GM12878 (cell line): ENCODE data around the gene SLC9A8.

Experiments
- CBX5 ChIP-seq: sonication (generic); IDR thresholded peaks from 2 replicates; pipeline ENCODE4 v1.6.1; 2016; ENCODE audit warnings: low read depth, moderate library complexity, mild to moderate bottlenecking, inconsistent platforms
- CTCF ChIP-seq, 3 experiments: IDR thresholded peaks in 2 of 3; conservative IDR thresholded peaks in 1 of 3; 2 replicates each; pipeline ENCODE4 v1.5.1; 2011; ENCODE audit warnings: low read depth in 3 of 3, low read length in 3 of 3, mild to moderate bottlenecking in 3 of 3, control low read depth in 2 of 3, moderate library complexity in 2 of 3, inconsistent platforms in 1 of 3, mixed read lengths in 1 of 3; ENCODE audit not compliant: control insufficient read depth in 2 of 3, insufficient read depth in 1 of 3; ENCODE audit errors: extremely low read depth in 1 of 3
- EZH2 ChIP-seq: IDR thresholded peaks from 2 replicates; pipeline ENCODE4 v1.6.1; 2012; ENCODE audit warnings: low read depth, mild to moderate bottlenecking, control low read depth, inconsistent platforms, low read length, borderline replicate concordance; ENCODE audit not compliant: control insufficient read depth
- FOS ChIP-seq: IDR thresholded peaks from 3 replicates; pipeline ENCODE4 v1.6.1; 2011; ENCODE audit warnings: borderline replicate concordance; ENCODE audit not compliant: insufficient read length; ENCODE audit errors: extremely low read depth
- NFYB ChIP-seq: IDR thresholded peaks from 2 replicates; pipeline ENCODE4 v1.6.1; 2011; ENCODE audit warnings: low read depth, mild to moderate bottlenecking, low read length, improper control_type of control experiment, moderate library complexity; ENCODE audit not compliant: insufficient read depth
- POLR2AphosphoS2 ChIP-seq: IDR thresholded peaks from 2 replicates; pipeline ENCODE4 v1.6.1; 2011; ENCODE audit warnings: low read depth, mild to moderate bottlenecking, low read length, improper control_type of control experiment, moderate library complexity
- POLR2AphosphoS5 ChIP-seq: IDR thresholded peaks from 2 replicates; pipeline ENCODE4 v1.6.1; 2011; ENCODE audit warnings: mild to moderate bottlenecking, low read length, inconsistent platforms
- RAD51 ChIP-seq: fragments of 450-650 bp; IDR thresholded peaks from 2 replicates; pipeline ENCODE4 v1.6.1; 2016; ENCODE audit warnings: moderate library complexity, mild to moderate bottlenecking, inconsistent platforms
- ZNF24 ChIP-seq: fragments of 450-650 bp; IDR thresholded peaks from 2 replicates; pipeline ENCODE4 v1.6.1; 2017; ENCODE audit warnings: antibody characterized with exemption, mild to moderate bottlenecking

GRCh38 chr20:49874696-49875095, 62.1 kb downstream of the SLC9A8 start:
- TF ChIP-seq CTCF (IDR thresholded peaks at IDR 0.05 in 2 of 3, conservative IDR thresholded peaks at IDR 0.05 in 1 of 3; ENCODE audit: control insufficient read depth in 2 of 3, extremely low read depth in 1 of 3, insufficient read depth in 1 of 3, low read depth in 3 of 3, low read length in 3 of 3) (no peak), FOS (no peak), RAD51 (no peak), ZNF24 (no peak), EZH2 (no peak), POLR2AphosphoS2 (no peak), NFYB (no peak), POLR2AphosphoS5 (no peak), CBX5 (no peak)
